DMS 273 (cell line): Measurements from ENCODE around the gene RNF169.
"Not testable (repeated sequence)": the region's sequence is repeated elsewhere in the genome, so short reads cannot be mapped to it uniquely, and the experiment has no call there.

Experiments
- DNase-seq: peaks from one replicate; lab custom pipeline; 2025; ENCODE audit not compliant: unreplicated experiment; lab: John Stamatoyannopoulos, UW

Gene RNF169

GRCh38 chr11:74820763-74821162 is 72.1 kb downstream of the RNF169 start:
- no peak for DNase-seq

GRCh38 chr11:74822170-74822569 is 73.5 kb downstream of the RNF169 start:
- DNase-seq, result peak; percentile 1

- no peak for DNase-seq
Measured at GRCh38 chr11:74824285-74824982, 75.8 kb downstream of the RNF169 start.

- not testable (repeated sequence) for DNase-seq
Measured at GRCh38 chr11:74825596-74825995, 76.9 kb downstream of the RNF169 start.

GRCh38 chr11:74826901-74827300 is 78.3 kb downstream of the RNF169 start:
- peak; percentile 5 for DNase-seq

GRCh38 chr11:74837191-74837590 is 88.5 kb downstream of the RNF169 start:
- no peak for DNase-seq

GRCh38 chr11:74838188-74838587 is 89.5 kb downstream of the RNF169 start:
- DNase-seq, result no peak

- DNase-seq, result no peak
Measured at GRCh38 chr11:74839446-74839845, 90.8 kb downstream of the RNF169 start.

GRCh38 chr11:74839971-74840370 is 91.3 kb downstream of the RNF169 start:
- DNase-seq, result no peak

GRCh38 chr11:74840486-74840885 is 91.8 kb downstream of the RNF169 start:
- DNase-seq, result no peak

- DNase-seq, result no peak
Measured at GRCh38 chr11:74842967-74843366, 94.3 kb downstream of the RNF169 start.

- no peak for DNase-seq
Measured at GRCh38 chr11:74844072-74844471, 95.4 kb downstream of the RNF169 start.

GRCh38 chr11:74844865-74845264 is 96.2 kb downstream of the RNF169 start:
- DNase-seq, result no peak

- DNase-seq, result no peak
Measured at GRCh38 chr11:74845978-74846517, 97.4 kb downstream of the RNF169 start.

GRCh38 chr11:74846770-74847169 is 98.1 kb downstream of the RNF169 start:
- no peak for DNase-seq

- no peak for DNase-seq
Measured at GRCh38 chr11:74847395-74847794, 98.7 kb downstream of the RNF169 start.

GRCh38 chr11:74847895-74848294 is 99.2 kb downstream of the RNF169 start:
- no peak for DNase-seq

GRCh38 chr11:74849525-74850391 is 101.1 kb downstream of the RNF169 start:
- no peak for DNase-seq

GRCh38 chr11:74853223-74853622 is 104.6 kb downstream of the RNF169 start:
- no peak for DNase-seq

- DNase-seq, result no peak
Measured at GRCh38 chr11:74860743-74861142, 112.1 kb downstream of the RNF169 start.

GRCh38 chr11:74863410-74863809 is 114.8 kb downstream of the RNF169 start:
- DNase-seq, result no peak

GRCh38 chr11:74866557-74866956 is 117.9 kb downstream of the RNF169 start:
- no peak for DNase-seq
